SK-N-SH treated with all-trans-retinoic acid at 6 μM for 48 hours (cell line): ENCODE results near the gene GALNTL6.

ENCODE experiments used
- OSR1 ChIP-seq: fragments of 250-450 bp; sonication (Bioruptor Pico); IDR thresholded peaks from 2 replicates; pipeline ENCODE4 v1.8.0; 2022; ENCODE audit warnings: moderate library complexity, mild to moderate bottlenecking, inconsistent platforms
- ZNF70 ChIP-seq: fragments of 450-650 bp; formaldehyde crosslinking; IDR thresholded peaks from 2 replicates; pipeline ENCODE4 v1.5.0; 2020; ENCODE audit warnings: mild to moderate bottlenecking, moderate library complexity

- TF ChIP-seq ZNF70 (no peak), OSR1 (CRISPR knock-in tag) (no peak)
Measured at GRCh38 chr4:173046144-173046543, 1232.9 kb downstream of the GALNTL6 start.
